Astrocyte of the hippocampus (primary cell): ENCODE data around the gene PTPRK.

Experiments used
- DNase-seq: peaks from one replicate; pipeline ENCODE4 v3.0.0; 2011; ENCODE audit warnings: low read depth, low spot score

Gene PTPRK

GRCh38 chr6:128204616-128205015 lies 315.8 kb downstream of the PTPRK start:
- DNase-seq = peak; percentile 50

DNA sequence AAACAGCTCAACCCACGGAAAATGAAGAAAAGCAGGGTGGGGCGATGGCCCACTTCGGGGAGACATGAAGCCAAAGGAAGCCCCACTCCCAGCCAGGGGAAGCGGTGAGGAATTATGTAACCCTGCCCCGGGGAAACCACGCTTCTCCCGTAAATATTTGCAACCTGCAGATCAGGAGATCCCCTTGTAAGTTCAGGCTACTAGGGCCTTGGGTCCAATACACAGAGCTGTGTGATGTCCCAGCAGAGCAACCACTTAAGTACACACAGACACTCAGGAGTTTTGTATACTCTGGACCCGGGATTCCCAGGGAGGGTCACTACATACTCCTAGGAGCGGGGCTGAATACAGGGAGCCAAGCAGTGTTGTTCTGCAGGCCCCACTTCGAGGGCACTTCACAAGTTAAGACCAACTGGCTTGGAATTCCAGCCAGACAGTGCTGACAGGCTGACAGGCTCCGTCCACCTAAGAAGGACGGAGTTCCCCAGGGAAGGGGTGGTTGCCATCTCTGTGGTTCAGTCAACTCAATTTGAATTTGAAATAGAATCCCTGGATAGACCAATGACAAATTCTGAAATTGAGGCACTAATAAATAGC lies 318.1 kb downstream of the PTPRK start:
- DNase-seq = no peak

DNA sequence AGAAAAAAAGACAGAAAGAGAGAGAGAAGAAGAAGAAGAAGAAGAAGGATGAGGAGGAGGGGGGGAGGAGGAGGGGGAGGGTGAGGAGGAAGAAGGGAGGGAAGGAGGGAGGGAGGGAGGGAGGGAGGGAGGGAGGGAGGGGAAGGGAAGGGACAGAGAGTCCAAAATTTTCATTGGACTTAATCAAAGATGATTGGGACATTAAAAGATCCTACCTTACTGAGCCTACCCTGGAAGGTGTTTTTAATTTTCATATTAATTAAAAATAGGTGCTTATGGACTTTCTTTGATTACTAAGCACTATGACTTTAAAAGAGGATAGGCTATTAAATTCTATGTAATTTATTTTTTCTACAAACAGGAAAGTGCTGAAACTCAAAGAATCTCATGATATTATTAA lies 319.6 kb downstream of the PTPRK start:
- no peak for DNase-seq

GRCh38 chr6:128199461-128199860 lies 320.9 kb downstream of the PTPRK start:
- no peak for DNase-seq

DNA sequence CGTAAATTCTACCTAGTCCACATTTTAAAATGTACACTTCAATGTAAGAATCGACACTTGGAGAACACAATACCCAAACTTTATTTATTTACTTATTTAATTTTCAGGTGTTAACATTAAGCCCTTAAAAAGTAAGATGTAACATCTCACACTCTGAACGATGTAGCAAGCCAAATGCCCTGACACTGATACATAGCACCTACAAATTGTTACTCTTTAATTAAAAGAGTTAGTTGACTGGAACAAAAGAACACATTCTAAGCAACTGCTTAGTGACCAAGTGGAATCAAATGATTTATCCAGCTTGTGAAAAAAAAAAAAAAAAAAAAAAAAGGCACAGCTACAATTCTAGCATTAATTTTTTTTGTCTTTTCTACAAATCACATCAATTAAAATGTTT lies 327.4 kb downstream of the PTPRK start:
- no peak for DNase-seq

DNA sequence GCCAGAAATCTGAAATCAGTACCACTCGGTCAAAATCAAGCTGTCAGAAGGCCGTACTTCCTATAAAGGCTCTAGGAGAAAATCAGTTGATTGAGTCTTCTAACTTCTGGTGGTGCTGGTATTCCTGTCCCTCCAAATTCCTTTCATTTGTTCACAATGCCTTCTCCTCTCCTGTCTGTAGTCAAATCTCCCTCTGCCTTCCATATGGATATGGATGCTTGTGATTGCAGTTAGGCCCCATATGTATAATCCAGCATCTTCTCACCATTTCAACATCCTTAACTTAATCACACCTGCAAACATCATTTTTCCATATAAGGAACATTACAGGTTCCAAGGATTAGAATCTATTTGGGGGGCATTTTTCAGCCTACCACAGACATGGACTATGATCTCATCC lies 331.7 kb downstream of the PTPRK start:
- no peak for DNase-seq

GRCh38 chr6:128186729-128187128 lies 333.7 kb downstream of the PTPRK start:
- no peak for DNase-seq

DNA sequence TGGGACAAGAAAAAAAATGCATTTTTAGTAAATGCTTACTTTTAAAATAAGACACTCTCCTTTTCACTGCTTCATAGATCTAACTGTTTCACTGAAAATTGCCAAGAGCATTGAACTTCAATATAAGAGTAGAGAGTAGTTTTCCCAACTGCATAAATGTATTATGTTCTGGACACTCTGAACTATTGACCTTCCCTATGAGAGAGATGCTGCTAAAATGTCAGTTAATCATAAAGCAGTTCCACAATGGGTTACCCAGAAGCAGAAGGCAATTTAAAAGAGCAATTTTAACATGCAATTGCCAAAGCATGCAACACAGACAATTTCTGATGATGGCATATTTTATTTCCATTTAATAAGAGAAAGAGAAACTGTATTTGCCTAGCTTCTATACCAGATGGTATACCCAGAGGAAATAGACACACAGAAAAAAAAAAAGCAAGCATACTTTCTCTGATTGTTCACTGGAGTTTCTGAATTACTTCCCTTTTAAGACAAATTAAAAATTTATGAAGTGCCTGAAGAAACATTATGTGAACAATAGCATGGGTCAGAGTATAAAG lies 340.4 kb downstream of the PTPRK start:
- DNase-seq = no peak

DNA sequence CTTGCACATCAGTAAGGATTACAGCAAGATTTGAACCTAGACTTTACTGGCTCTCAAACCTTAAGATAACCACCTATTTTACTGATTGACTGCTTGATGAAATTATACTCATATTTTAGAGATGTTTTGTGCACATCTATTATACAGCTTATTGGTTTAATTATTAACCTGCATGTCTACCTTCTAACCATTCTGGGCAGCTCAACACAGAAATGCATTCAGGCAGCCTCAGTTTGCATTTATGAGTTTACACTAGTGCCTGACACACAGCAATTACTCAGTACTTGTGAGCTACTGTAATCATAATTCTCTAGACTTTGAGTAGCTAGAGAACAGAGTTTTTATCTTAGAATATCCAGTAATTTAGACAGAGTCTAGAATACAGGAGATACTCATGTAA lies 345.7 kb downstream of the PTPRK start:
- DNase-seq = no peak

- DNase-seq = no peak
These were observed 347.4 kb downstream of the PTPRK start for GRCh38 chr6:128172752-128173682.

- no peak for DNase-seq
These were observed 348.3 kb downstream of the PTPRK start for GRCh38 chr6:128172081-128172480.

- no peak for DNase-seq
These were observed 349.2 kb downstream of the PTPRK start for GRCh38 chr6:128171182-128171581.

GRCh38 chr6:128168244-128168643 lies 352.2 kb downstream of the PTPRK start:
- no peak for DNase-seq

DNA sequence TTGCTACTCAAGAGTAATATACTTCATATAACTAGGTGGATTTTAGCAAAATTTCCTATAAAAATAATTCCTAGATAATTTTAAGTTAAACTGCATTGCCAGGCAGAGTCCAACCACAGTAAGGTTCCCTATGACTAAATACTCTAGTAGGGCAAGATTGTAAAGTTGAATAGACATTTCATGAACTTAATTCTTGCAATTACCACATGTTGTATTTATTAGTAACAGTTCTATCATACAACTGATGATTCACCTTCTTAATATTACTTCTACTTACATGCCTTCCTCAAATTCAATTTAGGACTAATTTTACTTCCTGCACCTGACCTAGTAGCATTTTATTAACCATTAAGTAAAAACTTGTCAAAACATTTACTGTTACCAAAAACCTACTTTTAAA lies 352.8 kb downstream of the PTPRK start:
- DNase-seq = no peak

DNA sequence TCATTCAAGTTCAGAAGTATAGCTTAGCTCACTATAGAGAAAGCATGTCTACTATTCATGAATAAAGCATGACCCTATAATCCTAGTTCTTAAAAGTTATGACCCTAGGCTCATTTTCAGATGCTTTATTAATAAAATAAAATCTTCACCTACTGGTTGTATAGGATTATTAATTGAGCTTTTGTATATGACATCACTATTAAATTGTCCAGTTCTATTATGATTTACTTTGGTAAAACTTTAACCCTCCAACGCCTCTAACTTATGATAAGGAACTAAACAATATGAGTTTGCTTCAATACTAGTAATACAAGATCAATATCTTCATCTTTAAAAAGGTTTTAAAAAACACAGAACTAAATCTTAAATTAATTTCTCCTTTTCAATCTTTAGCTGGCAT lies 356.1 kb downstream of the PTPRK start:
- no peak for DNase-seq

- DNase-seq = no peak
These were observed 358.0 kb downstream of the PTPRK start for GRCh38 chr6:128162423-128162822.

DNA sequence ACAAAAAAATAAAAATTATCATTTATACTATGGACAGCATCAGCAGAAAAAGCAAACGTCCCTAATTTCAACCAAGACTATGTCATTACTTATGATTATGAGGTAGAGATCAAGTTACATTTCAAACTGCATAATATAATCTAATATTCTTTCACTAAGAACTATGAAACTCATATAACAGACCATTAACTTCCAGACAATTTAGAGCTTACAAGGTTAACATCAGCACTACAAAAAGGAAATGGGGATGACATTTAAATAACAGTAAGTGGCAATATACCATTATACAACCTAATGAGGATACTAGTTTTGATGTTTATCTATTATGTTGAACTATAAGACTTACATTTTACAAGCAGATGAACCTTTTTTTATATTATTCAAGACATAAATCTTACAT lies 358.6 kb downstream of the PTPRK start:
- no peak for DNase-seq

DNA sequence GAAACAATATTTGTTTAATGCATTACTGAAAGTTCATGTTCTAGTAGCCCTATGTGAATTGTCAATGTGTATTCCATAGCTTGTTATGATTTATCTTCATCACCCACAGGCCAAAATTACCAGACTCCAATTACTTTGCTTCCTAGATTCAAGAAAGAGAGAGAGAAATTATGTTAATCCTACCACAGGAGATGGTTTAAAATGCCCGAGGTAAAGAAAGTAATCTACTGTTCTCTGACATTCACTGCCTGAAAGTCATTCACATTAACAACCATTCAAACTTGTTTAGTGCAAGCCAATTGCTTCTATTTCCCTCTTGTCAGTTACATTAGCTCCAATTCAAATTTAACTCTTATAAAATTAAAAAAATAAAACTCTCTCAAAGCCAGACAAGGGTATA lies 359.1 kb downstream of the PTPRK start:
- DNase-seq = no peak

DNA sequence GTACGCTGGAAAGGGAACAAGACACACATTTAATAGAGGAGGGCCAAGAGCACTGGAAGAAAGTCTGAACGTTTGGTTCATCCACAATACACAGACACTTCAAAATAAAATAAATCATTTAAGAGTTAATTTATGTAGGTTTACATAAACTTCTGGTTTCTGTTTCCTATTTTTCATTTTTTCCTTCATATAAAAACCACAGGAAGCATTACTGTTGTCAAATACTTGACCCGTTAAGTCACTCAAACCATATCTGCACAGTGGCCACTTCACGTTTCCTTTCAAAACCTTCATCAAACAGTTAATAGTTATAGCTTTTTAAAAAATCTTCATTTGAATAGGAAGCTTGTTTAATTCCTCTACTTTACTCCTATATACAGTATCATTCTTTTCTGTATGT lies 361.9 kb downstream of the PTPRK start:
- DNase-seq = peak; percentile 3

GRCh38 chr6:128156321-128157111 lies 363.9 kb downstream of the PTPRK start:
- DNase-seq = no peak

GRCh38 chr6:128155826-128156225 lies 364.6 kb downstream of the PTPRK start:
- DNase-seq = no peak

GRCh38 chr6:128152551-128152950 lies 367.8 kb downstream of the PTPRK start:
- no peak for DNase-seq
